Stomach (tissue), 19 donors: ENCODE data around the gene TGFB3. TPM values are rescaled to one million over a fixed set of nuclear protein-coding genes. Genes with fewer than 3 reads are reported as not detected.

Source experiments
- DNase-seq, 2 donors: peaks; one replicate each; pipeline versions ENCODE4 v3.0.0 to v3.0.0-alpha.2; 2013 to 2019
- H3K27ac ChIP-seq, 5 donors: fragments of 200-600 bp in 4 of 5; sonication (generic) in 4 of 5; one replicate each; pipeline ENCODE4 v1.5.1; 2013 to 2019; ENCODE audit warnings: mild to moderate bottlenecking in 1 of 5, moderate library complexity in 1 of 5
- H3K27me3 ChIP-seq, 3 donors: fragments of 200-600 bp; sonication (generic); one replicate each; pipeline ENCODE4 v1.5.1; 2017 to 2019; ENCODE audit warnings: mixed run types in 1 of 3
- H3K36me3 ChIP-seq, 4 donors: fragments of 200-600 bp; sonication (generic); 1 replicate in 3 of 4; 2 replicates in 1 of 4; pipeline ENCODE4 v1.5.1; 2016 to 2019
- H3K4me1 ChIP-seq, 4 donors: fragments of 200-600 bp; sonication (generic); one replicate each; pipeline ENCODE4 v1.5.1; 2016 to 2019
- H3K4me3 ChIP-seq, 4 donors: fragments of 200-600 bp; sonication (generic) in 3 of 4; one replicate each; pipeline ENCODE4 v1.5.1; 2016 to 2019; ENCODE audit warnings: mild to moderate bottlenecking in 1 of 4
- H3K9me3 ChIP-seq, 4 donors: fragments of 200-600 bp; sonication (generic); one replicate each; pipeline ENCODE4 v1.5.1; 2016 to 2019
- EP300 ChIP-seq: sonication (generic); formaldehyde crosslinking; IDR thresholded peaks from one replicate; pipeline ENCODE4 v1.6.1; 2017; ENCODE audit warnings: antibody characterized with exemption
- POLR2A ChIP-seq, 4 donors: fragments of 450-650 bp; IDR thresholded peaks; one replicate each; pipeline ENCODE4 v1.6.1; 2016; ENCODE audit warnings: antibody characterized with exemption in 4 of 4, control low read depth in 2 of 4, mild to moderate bottlenecking in 1 of 4, moderate library complexity in 1 of 4
- POLR2AphosphoS5 ChIP-seq, 3 donors: sonication (generic); formaldehyde crosslinking; IDR thresholded peaks; one replicate each; pipeline ENCODE4 v1.6.1; 2016; ENCODE audit warnings: antibody characterized with exemption in 3 of 3
- WGBS, 5 donors: extraction: QIAGEN DNeasy Blood & Tissue Kit in 3 of 5; methylation state at CpG; one replicate each; pipeline versions ENCODE4 v1.1.5 to v1.1.7; 2013 to 2018; 5-methylcytosine and 5-hydroxymethylcytosine counted together
- intact Hi-C: fragments of 100-400 bp; cut with DNase I; formaldehyde crosslinking; loops from one replicate; pipeline ENCODE4 v1.15.1; 2023; ENCODE audit warnings: low total_unique reads
- long read RNA-seq, 10 donors: transcript quantifications; one replicate each; lab custom pipeline, GENCODE V29; 2026
- polyA plus RNA-seq, 3 donors: library from polyadenylated mRNA; stranded (reverse); fragments of 200-250 nt; gene quantifications; one replicate each; pipeline ENCODE4 v1.2.3, GENCODE V29; 2013
- total RNA-seq, 5 donors: library from RNA; depleted of rRNA; stranded (reverse); fragments of >200 nt; gene quantifications; one replicate each; pipeline versions ENCODE4 v1.1.0 to v1.2.3, GENCODE V29; 2014 to 2016
- TF ChIP-seq, protein P1 (sequence below), 7 experiments: fragments of 450-650 bp in 4 of 7; fragments of 200-600 bp in 3 of 7; sonication (generic) in 3 of 7; IDR thresholded peaks; one replicate each; pipeline ENCODE4 v1.5.1; 2016 to 2019; ENCODE audit warnings: antibody characterized with exemption in 7 of 7, control low read depth in 2 of 7, mild to moderate bottlenecking in 1 of 7
- donor health status: healthy with polysubstance abuse.
- donor health status: Bipolar disorder and iron deficiency.
- donor health status: healthy.

The TGFB3 gene
- total RNA-seq, result 10 to 100 TPM in 2 of 5 donors, 1 to 10 TPM in 2, not detected in 1; 2.0 to 24.6 (median 13.9) TPM
- 10 to 100 TPM in 2 of 3 donors, 1 to 10 TPM in 1; 5.7 to 17.6 (median 13.9) TPM for polyA plus RNA-seq
- long read RNA-seq, donor 1, partial matches to known transcripts, result 0 of 1 reads
- long read RNA-seq, donor 1, other reads (novel, unspliced or antisense), result 0 of 1 reads
- long read RNA-seq, donor 2, partial matches to known transcripts, result 6 of 11 reads
- long read RNA-seq, donor 2, other reads (novel, unspliced or antisense), result 0 of 11 reads
- long read RNA-seq, donor 3, result 0 reads
- long read RNA-seq, donor 4, result 0 reads
- long read RNA-seq, donor 5, transcript TGFB3-201 (7 exons, 2,522 nt), result major isoform, 11 of 12 reads
- long read RNA-seq, donor 5, partial matches to known transcripts, result 0 of 12 reads
- long read RNA-seq, donor 5, other reads (novel, unspliced or antisense), result 0 of 12 reads
- long read RNA-seq, donor 6, partial matches to known transcripts, result 6 of 7 reads
- long read RNA-seq, donor 6, other reads (novel, unspliced or antisense), result 0 of 7 reads
- long read RNA-seq, donor 7, partial matches to known transcripts, result 7 of 10 reads
- long read RNA-seq, donor 7, other reads (novel, unspliced or antisense), result 0 of 10 reads
- long read RNA-seq, donor 8, partial matches to known transcripts, result 8 of 8 reads
- long read RNA-seq, donor 8, other reads (novel, unspliced or antisense), result 0 of 8 reads
- long read RNA-seq, donor 9, partial matches to known transcripts, result 0 of 4 reads
- long read RNA-seq, donor 9, other reads (novel, unspliced or antisense), result 0 of 4 reads
- long read RNA-seq, donor 10, partial matches to known transcripts, result 0 of 1 reads
- long read RNA-seq, donor 10, other reads (novel, unspliced or antisense), result 0 of 1 reads

DNA sequence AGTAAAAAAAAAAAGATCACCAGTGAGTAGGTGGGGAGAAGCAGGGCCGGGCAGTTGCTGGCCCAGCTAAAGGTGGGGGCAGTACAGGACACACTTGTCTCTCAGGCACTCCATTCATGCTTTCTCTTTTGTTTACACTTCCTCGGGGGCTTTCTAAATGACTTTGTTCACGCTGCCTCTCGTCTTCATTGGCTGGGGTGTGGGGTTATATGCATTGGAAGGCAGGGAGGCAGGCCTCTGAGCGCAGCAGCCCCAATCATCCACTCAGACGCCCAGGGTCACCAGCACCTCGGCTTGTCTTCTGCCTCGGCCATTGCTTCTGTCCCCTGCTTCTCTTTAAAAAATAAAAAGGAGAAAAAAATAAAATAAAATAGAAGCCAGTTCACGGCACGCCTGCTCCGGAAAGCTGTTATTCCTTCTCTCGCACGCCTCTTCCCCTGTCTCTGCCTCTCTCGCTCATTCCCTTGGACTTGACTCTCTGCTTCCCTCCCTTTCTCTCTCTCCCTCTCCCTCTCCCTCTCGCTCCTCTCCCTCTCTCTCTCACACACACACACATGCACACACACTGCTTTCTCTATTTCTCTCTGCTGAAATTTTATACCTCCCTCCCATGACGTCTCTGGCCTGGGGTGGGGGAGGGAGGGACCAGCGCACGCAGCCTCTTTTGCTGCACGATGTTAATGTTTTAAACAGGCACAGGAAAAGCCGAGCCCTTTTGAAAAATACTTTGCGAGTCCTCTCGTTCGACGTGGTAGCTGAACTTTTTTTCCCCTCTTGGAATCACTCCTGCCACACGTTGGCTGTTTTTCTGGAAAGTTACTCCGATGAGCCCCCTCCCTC lies at the start of gene TGFB3:
TSS of gene TGFB3 (minus strand) at position 570 of the 840 bp plus-strand sequence. CDS start 1,102 bp downstream, outside the sequence.
- H3K9me3 ChIP-seq, result no peaks in the 10 kb centered on the region

DNA sequence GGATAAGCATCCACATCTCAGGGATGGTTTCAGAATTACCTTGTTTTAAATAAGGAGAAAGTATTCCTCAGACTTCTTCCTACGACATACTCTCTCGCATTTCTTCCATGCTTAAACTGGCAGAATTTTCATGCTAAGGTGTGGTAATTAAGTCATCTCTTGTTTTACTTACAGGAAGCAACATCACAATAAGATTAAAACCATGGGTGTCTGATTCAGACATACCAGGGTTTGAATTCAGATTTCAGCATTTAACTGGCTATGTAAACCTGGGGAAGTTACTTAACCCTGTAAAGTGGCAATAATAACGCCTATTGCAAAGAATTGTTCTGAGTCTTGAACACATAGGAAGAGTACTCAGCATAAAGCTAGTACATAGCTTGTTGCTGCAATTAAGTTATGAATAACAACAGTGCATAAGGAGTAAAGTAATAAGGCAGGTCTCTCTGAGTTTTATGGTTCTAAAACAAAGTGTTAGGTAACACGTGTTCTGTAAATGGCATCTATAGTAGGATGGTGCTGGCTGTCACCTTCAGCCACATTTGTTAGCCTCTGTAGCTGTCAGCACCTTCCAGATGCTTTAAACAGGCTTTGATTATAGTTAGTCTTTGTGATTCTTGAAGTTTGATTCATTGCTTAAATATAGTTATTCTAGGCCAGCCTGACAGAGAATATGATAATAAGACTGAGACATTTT lies 42.6 kb upstream of the TGFB3 start:
- Histone ChIP-seq H3K4me1 (no peaks in the 10 kb centered on the region), H3K4me3 (no peak overlapping the region), H3K27me3 (no peaks in the 10 kb centered on the region), H3K9me3 (peaks cover 0 to 7% (median 2%) of the 10 kb centered on the region in 4 donors), H3K27ac (no peak overlapping the region), H3K36me3 (peaks cover 0 to 71% (median 54%) of the 10 kb centered on the region in 4 donors)
- WGBS, 5 donors, result 84 to 93% (median 90%) methylated on average over 4 of the region's 4 CpGs
- TF ChIP-seq, protein P1, sequence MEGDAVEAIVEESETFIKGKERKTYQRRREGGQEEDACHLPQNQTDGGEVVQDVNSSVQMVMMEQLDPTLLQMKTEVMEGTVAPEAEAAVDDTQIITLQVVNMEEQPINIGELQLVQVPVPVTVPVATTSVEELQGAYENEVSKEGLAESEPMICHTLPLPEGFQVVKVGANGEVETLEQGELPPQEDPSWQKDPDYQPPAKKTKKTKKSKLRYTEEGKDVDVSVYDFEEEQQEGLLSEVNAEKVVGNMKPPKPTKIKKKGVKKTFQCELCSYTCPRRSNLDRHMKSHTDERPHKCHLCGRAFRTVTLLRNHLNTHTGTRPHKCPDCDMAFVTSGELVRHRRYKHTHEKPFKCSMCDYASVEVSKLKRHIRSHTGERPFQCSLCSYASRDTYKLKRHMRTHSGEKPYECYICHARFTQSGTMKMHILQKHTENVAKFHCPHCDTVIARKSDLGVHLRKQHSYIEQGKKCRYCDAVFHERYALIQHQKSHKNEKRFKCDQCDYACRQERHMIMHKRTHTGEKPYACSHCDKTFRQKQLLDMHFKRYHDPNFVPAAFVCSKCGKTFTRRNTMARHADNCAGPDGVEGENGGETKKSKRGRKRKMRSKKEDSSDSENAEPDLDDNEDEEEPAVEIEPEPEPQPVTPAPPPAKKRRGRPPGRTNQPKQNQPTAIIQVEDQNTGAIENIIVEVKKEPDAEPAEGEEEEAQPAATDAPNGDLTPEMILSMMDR (IDR thresholded peaks at IDR 0.05), result no peak
- TF ChIP-seq POLR2A (IDR thresholded peaks at IDR 0.05) (no peak), EP300 (no peak), POLR2AphosphoS5 (IDR thresholded peaks at IDR 0.05) (no peak)
- DNase-seq, result no peak
- intact Hi-C loops, result no loop called here

More for the DNA sequence above, at the start of gene TGFB3:
- Histone ChIP-seq H3K27ac (peak within 1 kb of the TSS; percentile 93 to 98 (median 96)), H3K36me3 (no peaks in the 10 kb centered on the region), H3K4me3 (peak within 1 kb of the TSS; percentile 65 to 76 (median 70)), H3K4me1 (peaks cover 38 to 80% (median 69%) of the 10 kb centered on the region in 4 donors), H3K27me3 (no peaks in the 10 kb centered on the region)
- WGBS, 5 donors, result 1 to 3% (median 2%) methylated on average over 26 of the region's 26 CpGs
- peak; percentile 82 to 83 (median 82) for TF ChIP-seq POLR2AphosphoS5 (IDR thresholded peaks at IDR 0.05)
- TF ChIP-seq, protein P1 (IDR thresholded peaks at IDR 0.05), result no peak
- TF ChIP-seq POLR2A (IDR thresholded peaks at IDR 0.05), result peak in 2 of 4 donors; percentile 78
- peak; percentile 68 to 95 for DNase-seq
- intact Hi-C loops, result loop anchor here (5.0 kb wide), 1 partner anchor 74 kb away; no protein-coding TSS in a partner anchor

- no peak for DNase-seq
- H3K27me3 ChIP-seq, result no peaks in the 10 kb centered on the region
- H3K27ac ChIP-seq, result no peak overlapping the region
- H3K36me3 ChIP-seq, result peaks cover 0 to 68% (median 56%) of the 10 kb centered on the region in 4 donors
- no peak overlapping the region for H3K4me3 ChIP-seq
- WGBS, 5 donors, result 52 to 69% (median 58%) methylated on average over 1 of the region's 1 CpG
- peaks cover 0 to 13% (median 4%) of the 10 kb centered on the region in 4 donors for H3K9me3 ChIP-seq
- no peak for TF ChIP-seq POLR2AphosphoS5 (IDR thresholded peaks at IDR 0.05)
- TF ChIP-seq, protein P1 (IDR thresholded peaks at IDR 0.05), result no peak
- no peak for TF ChIP-seq POLR2A (IDR thresholded peaks at IDR 0.05)
- TF ChIP-seq EP300, result no peak
- intact Hi-C loops, result no loop called here
- H3K4me1 ChIP-seq, result no peaks in the 10 kb centered on the region
Observed at GRCh38 chr14:76023757-76024156, 42.0 kb upstream of the TGFB3 start.
